ENCODE data around the gene ITPK1.

Gene ITPK1

DNA sequence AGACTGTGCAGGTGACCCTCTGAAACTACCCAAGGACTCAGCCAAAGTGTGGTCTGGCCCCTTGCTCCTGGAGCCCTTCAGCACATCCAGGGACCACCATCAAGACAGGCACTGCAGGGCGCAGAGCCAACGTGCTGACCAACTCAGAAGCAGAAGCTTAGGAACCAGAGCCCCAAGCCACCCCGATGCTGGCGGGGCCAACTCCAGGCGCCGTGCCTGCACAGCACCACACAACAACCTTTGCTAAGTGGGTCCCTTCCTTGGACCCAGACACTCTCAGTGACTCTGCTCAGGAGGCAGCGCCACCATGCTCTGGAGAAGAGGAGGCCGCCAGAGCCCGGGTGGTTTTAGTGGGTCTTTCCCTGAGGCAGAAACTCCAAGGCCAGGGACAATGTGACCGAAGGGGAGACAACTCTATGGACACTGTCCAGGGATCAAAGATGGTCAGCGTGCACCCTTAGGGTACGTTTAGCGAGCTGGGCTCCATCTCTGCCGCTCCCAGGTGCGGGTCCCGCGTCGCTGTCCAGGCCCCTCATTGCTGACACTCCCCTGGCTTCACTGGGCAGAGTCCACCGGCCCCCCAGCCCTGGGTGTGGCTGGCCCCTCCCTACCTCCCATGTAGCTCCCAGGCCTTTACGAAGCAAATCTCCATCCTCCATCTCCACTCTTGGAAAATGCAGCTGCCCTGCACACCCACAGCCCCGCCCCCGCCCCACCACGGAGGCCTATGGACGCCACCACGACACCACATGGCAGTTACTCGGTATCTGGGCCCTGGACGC is 176.6 kb downstream of the ITPK1 start:
- DNase-seq (ENCODE audit: low read depth, low spot score) = no peak

GRCh38 chr14:92938235-92938875 is 177.4 kb downstream of the ITPK1 start:
- DNase-seq (ENCODE audit: low read depth, low spot score) = no peak

DNA sequence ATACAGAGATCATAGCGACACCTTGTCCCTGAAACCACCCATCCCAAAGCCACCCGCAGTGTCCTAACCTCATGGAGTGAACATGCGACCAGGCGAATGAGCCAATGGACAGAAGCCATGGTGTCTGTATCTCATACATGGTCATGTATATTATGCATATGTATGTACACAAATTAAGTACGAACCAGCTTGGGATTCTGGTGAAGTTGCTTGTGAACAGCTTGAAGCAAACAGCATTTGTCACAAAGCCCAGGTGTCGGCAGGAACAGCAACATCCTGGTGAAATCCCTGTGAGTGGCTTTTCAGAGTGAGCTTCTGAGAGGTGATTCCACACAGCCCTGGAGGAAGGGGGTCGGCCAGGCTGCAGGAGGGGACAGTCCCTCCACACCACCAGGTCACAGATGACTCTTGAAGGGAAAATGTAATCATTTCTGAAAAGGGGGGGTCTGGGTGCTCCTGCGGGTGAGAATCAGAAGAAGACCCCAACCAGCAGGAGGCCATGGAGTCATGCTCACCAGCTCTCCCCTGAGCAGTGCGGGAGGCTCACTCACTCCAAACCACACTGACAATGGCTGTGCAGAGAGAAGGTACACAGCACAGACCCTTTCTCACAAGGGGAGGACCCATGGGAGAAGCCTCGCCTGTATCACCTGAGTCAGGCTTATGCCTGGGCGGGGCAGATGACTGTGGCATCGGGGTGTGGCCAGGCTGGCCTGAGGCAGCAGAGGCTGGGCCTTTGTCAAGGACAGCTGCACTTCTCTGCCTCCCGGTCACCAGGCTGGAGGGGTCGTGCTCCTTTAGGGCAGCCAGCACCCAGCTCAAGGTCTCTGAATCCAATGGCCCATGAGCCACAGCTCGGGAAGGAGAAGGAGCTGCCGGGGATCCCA is 178.4 kb downstream of the ITPK1 start:
- DNase-seq (ENCODE audit: low read depth, low spot score) = no peak

DNA sequence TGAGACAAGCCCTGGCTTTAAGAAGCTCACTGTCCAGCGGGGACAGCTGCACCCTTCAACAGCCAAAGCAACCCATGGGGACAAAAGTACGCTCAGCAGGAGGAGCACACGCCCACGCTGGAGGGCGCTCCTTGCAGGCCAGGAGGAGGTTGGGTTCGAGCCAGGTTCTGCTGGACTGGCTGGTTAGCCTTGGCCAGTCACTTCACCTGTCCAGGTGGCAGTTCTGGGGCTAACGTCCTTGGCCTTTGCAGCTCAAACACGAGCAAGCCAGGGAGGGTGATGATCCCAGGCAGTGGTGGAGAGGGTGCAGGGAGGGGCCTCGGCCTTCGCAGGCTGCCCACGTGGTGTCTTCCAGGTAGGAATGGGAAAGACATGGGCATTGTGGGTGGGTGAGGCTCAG is 179.6 kb downstream of the ITPK1 start:
- DNase-seq (ENCODE audit: low read depth, low spot score) = no peak

- DNase-seq (ENCODE audit: low read depth, low spot score) = no peak
Observed at GRCh38 chr14:92935446-92935845, 180.3 kb downstream of the ITPK1 start.

- no peak for DNase-seq (ENCODE audit: low read depth, low spot score)
Observed at GRCh38 chr14:92934196-92935085, 181.3 kb downstream of the ITPK1 start.

DNA sequence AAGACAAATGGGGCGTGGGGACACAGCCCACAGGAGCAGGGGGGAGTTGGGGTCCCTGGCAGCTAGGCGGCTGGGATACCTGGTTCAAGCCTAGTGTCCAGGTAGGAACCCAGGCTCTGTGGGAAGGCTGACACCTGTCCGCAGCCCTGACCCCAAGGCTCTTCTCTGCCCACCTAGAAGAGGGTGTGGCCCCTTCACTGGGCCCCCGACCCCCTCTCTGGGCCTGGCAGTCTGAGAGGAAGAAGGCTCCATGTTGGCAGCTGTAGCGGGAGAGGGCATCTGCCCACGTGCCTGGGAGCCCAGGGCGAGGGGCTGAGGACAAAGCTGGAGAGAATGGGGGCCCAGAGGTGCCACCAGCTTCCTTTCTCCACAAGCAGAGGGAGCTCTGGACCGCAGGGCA is 182.2 kb downstream of the ITPK1 start:
- DNase-seq (ENCODE audit: low read depth, low spot score) = no peak

- DNase-seq (ENCODE audit: low read depth, low spot score) = no peak
Observed at GRCh38 chr14:92932448-92933395, 183.0 kb downstream of the ITPK1 start.

- no peak for DNase-seq (ENCODE audit: low read depth, low spot score)
Observed at GRCh38 chr14:92931681-92932447, 183.9 kb downstream of the ITPK1 start.

GRCh38 chr14:92930737-92931602 is 184.8 kb downstream of the ITPK1 start:
- DNase-seq (ENCODE audit: low read depth, low spot score) = no peak

GRCh38 chr14:92929689-92930608 is 185.8 kb downstream of the ITPK1 start:
- DNase-seq (ENCODE audit: low read depth, low spot score) = no peak

DNA sequence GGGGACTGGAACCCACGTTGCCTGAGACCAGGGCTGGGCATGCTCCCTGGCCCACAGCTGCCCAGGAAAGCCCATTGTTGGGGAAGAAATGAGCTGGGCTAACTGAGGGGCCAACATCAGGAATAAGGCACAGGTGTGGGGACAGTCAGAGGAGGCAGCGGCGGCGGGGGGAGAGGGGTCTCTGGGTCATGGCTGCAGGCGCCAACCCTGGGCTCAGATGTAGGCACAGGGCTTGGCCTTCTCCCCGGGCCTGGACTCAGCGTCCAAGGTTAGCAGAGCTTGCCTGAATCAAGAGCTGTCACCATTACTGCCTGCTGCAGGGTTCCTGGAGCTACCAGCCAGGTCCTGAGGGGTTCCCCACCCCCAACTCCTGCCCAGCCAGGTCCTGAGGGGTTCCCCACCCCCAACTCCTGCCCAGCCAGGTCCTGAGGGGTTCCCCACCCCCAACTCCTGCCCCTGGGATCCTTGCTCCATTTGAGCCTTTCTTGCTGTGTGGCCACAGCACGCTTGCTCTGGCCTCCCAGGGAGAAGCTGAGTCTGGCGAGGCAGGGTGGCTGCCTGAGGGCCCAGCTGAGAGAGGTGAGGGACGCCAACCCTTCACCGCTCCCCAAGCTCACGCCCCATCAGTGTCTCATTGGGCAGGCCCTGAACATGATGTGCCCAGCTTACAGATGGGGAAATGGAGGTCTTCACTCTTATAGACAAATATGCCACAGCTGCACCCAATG is 186.6 kb downstream of the ITPK1 start:
- no peak for DNase-seq (ENCODE audit: low read depth, low spot score)

DNA sequence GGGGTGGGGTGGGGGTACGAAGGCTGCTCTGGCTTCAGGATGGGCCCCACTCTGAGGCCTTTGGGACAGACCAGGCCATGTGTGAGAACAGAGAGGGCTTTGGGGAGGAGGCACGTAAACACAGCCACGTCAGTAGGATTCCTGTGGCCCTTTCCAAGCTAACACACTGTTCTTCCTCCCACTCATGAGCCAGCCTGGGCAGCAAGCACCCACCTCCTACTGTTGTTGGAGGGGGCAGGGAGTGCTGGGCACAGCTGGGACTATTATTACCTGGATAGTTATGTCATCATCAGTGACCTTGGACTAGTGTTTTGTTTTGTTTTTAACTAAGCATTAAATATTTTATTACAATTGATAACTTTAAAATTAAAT is 187.5 kb downstream of the ITPK1 start:
- no peak for DNase-seq (ENCODE audit: low read depth, low spot score)

GRCh38 chr14:92927349-92928257 is 188.1 kb downstream of the ITPK1 start:
- DNase-seq (ENCODE audit: low read depth, low spot score) = no peak

DNA sequence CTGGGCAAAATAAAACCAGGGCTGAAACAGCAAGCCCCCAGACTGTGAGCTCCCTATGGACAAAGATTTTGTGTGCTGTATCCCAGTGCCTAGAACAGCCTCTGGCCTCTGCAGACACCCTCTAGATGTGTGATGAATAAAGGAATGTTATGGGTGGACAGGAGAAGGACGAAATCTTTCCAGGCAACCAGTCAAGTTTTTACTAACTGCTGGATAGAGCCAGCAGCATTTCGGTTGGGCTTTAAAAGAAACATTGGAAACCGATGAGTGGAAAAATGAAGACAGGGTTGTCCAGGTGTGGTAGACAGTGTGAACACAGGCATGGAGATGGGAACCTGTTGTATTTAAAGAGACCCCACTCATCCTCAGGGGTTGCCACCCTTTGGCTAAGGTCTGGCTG is 188.8 kb downstream of the ITPK1 start:
- DNase-seq (ENCODE audit: low read depth, low spot score) = no peak
